Measurements from ENCODE around the gene PDE6G.
"Not testable (repeated sequence)": the region's sequence is repeated elsewhere in the genome, so short reads cannot be mapped to it uniquely, and the experiment has no call there.

The PDE6G gene

GRCh38 chr17:81636505-81637288 lies 19.6 kb downstream of the PDE6G start, which contains the start of the genes NPLOC4 and TSPAN10:
NPLOC4 (minus strand) TSS chr17:81637112; CDS start chr17:81636930, 182 bp downstream.
TSPAN10 (plus strand) TSS chr17:81637196; CDS start chr17:81642413, 5,217 bp downstream.
- H3K9me3 Mint-ChIP-seq, result no peaks in the 10 kb centered on the region

DNA sequence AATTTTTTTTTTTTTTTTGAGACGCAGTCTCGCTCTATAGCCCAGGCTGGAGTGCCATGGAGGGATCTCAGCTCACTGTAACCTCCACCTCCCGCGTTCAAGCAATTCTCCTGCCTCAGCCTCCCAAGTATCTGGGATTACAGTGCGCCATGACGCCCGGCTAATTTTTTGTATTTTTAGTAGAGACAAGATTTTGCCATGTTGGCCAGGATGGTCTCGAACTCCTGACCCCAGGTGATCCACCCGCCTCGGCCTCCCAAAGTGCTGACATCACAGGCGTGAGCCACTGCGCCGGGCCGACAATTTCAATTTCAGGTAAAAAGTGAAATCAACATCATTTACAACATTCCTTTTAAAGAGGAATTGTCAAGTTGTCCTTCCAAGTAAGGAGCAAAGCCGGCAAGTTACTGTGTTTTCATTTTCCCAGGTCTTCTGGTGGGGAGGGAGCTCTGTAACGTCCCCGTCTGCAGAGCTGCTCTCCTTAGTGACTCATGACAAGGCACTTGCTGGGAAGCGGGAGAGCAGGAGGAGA lies 20.3 kb downstream of the PDE6G start:
- peaks cover 12% of the 10 kb centered on the region for H3K4me1 Mint-ChIP-seq
- peak overlapping the region; percentile 98 for H3K27ac Mint-ChIP-seq
- DNase-seq (ENCODE audit: low spot score in 2 of 2) (no peak), ATAC-seq (peak; percentile 41)
- H3K9me3 Mint-ChIP-seq, result no peaks in the 10 kb centered on the region
- peak overlapping the region; percentile 96 for H3K4me3 Mint-ChIP-seq
- peaks cover 50% of the 10 kb centered on the region for H3K36me3 Mint-ChIP-seq

More at GRCh38 chr17:81636505-81637288, 19.6 kb downstream of the PDE6G start, which contains the start of the genes NPLOC4 and TSPAN10:
- peak within 1 kb of the TSS; percentile 96 for H3K4me3 Mint-ChIP-seq
- DNase-seq (ENCODE audit: low spot score in 2 of 2), result peak; percentile 90 to 94
- H3K4me1 Mint-ChIP-seq, result peaks cover 12% of the 10 kb centered on the region
- ATAC-seq, result peak; percentile 95
- H3K36me3 Mint-ChIP-seq, result peaks cover 45% of the 10 kb centered on the region
- H3K27ac Mint-ChIP-seq, result peak within 1 kb of the TSS; percentile 98

- H3K27ac Mint-ChIP-seq, result peak overlapping the region; percentile 98
- no peaks in the 10 kb centered on the region for H3K9me3 Mint-ChIP-seq
- peaks cover 56% of the 10 kb centered on the region for H3K36me3 Mint-ChIP-seq
- DNase-seq (ENCODE audit: low spot score in 2 of 2) (no peak), ATAC-seq (no peak)
- H3K4me1 Mint-ChIP-seq, result peaks cover 12% of the 10 kb centered on the region
- H3K4me3 Mint-ChIP-seq, result peak overlapping the region; percentile 96
Observed at GRCh38 chr17:81635431-81635830, 20.9 kb downstream of the PDE6G start.

DNA sequence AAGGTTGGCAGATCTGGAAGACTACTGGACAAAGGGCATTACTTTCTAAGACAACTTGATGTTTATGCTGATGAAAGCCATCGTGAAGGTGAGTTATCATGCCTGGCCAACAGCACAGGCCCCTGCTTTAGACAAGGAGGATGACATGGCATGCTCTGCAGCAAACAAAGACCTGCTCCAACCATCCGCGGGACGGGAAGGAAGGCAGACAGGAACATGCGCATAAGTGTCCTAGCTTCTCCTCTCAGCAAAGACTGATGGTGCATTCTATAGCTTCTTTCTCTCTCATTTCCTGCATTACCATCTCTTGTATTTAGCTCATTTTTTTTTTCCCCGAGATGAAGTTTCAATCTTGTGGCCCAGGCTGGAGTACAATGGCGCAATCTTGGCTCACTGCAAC lies 24.9 kb downstream of the PDE6G start:
- ATAC-seq (no peak), DNase-seq (ENCODE audit: low spot score in 2 of 2) (no peak)
- Mint-ChIP-seq H3K27ac (no peak overlapping the region), H3K4me3 (no peak overlapping the region), H3K9me3 (no peaks in the 10 kb centered on the region), H3K36me3 (peaks cover 94% of the 10 kb centered on the region), H3K4me1 (peaks cover 12% of the 10 kb centered on the region)

DNA sequence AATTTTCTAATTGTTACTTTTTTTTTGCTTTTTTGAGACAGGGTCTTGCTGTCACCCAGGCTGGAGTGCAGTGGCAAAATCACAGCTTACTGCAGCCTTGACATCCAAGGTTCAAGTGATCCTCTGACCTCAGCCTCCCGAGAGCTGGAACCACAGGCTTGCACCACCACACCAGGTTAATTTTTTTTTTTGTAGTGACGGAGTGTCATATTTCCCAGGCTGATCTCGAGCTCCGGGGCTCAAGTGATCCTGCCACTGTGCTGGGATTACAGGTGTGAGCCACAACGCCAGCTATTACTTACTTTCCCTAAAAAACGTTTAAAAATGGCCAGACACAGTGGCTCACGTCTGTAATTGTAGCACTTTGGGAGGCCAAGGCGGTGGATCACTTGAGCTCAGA lies 26.1 kb downstream of the PDE6G start:
- DNase-seq (ENCODE audit: low spot score in 2 of 2), result no peak
- Mint-ChIP-seq H3K9me3 (no peaks in the 10 kb centered on the region), H3K4me1 (peaks cover 3% of the 10 kb centered on the region), H3K4me3 (no peak overlapping the region), H3K36me3 (peaks cover 94% of the 10 kb centered on the region), H3K27ac (peak overlapping the region; percentile 26)
- no peak for ATAC-seq

DNA sequence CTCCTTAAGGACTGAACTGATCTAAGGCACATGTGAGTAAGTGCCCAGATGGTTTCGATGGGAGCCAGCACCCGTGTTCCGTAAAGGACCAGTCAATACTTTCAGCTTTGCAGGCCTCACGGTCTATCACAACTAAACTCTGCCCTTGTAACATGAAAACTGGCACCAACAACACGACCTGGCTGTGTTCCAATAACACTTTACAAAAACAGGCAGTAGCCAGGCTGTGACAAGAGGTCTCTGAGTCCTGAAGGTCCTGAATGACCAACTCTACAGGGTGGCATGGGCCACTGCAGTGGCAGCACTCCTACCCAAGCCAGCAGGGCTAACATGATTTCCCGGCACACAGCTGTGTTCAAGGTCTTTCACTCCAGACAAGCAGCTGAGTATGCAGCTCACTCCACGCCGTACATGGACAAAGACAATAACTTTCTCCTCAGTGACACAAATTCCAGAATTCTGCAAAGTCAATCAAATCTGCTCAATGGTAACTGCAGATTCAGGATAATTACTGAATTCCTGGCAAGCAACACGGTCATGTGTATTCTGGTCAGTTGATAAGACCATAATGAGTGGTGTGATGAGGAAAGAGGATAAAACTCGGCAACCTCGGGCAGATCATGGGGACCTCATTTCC lies 34.7 kb downstream of the PDE6G start:
- H3K4me3 Mint-ChIP-seq, result no peak overlapping the region
- H3K4me1 Mint-ChIP-seq, result peaks cover 28% of the 10 kb centered on the region
- peaks cover 88% of the 10 kb centered on the region for H3K36me3 Mint-ChIP-seq
- H3K9me3 Mint-ChIP-seq, result no peaks in the 10 kb centered on the region
- H3K27ac Mint-ChIP-seq, result no peak overlapping the region
- DNase-seq (ENCODE audit: low spot score in 2 of 2) (no peak), ATAC-seq (no peak)

GRCh38 chr17:81618307-81618706 lies 38.0 kb downstream of the PDE6G start:
- not testable (repeated sequence) for H3K4me3 Mint-ChIP-seq; H3K9me3 Mint-ChIP-seq; DNase-seq (ENCODE audit: low spot score in 2 of 2); H3K27ac Mint-ChIP-seq; ATAC-seq
- Mint-ChIP-seq H3K36me3 (peaks cover 88% of the 10 kb centered on the region), H3K4me1 (peaks cover 40% of the 10 kb centered on the region)

- H3K27ac Mint-ChIP-seq, result peak overlapping the region; percentile 17
- ATAC-seq, result no peak
- no peak for DNase-seq (ENCODE audit: low spot score in 2 of 2)
- H3K9me3 Mint-ChIP-seq, result no peaks in the 10 kb centered on the region
- no peak overlapping the region for H3K4me3 Mint-ChIP-seq
- peaks cover 88% of the 10 kb centered on the region for H3K36me3 Mint-ChIP-seq
- H3K4me1 Mint-ChIP-seq, result peaks cover 40% of the 10 kb centered on the region
Observed at GRCh38 chr17:81616877-81617276, 39.5 kb downstream of the PDE6G start.

DNA sequence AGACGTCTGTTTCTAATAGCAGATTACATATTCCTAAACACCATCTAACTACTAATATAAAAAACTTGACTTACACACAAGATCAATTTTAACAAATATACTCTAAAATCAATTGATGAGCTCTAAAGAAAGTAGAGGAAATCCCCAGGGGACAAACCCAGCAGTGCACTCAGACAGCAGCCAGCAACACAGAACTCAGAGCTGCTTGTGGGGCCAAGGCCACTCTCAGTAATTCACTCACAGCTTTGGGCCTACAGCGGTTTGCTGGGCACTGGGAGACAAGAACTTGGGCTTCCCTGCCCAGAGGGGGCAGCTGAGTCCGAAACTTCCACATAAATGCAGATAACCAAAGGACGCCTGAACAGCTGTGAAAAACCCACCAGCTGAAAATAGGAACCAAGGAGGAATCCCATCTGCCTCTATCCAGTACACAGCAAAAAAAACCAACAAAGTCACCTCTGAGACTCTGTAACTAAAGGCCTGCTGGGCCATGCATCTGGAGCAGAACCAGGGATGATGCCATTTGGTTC lies 40.9 kb downstream of the PDE6G start:
- Mint-ChIP-seq H3K4me1 (peaks cover 32% of the 10 kb centered on the region), H3K4me3 (no peak overlapping the region), H3K9me3 (no peaks in the 10 kb centered on the region), H3K36me3 (peaks cover 87% of the 10 kb centered on the region), H3K27ac (peak overlapping the region; percentile 94)
- ATAC-seq (no peak), DNase-seq (ENCODE audit: low spot score in 2 of 2) (no peak)

DNA sequence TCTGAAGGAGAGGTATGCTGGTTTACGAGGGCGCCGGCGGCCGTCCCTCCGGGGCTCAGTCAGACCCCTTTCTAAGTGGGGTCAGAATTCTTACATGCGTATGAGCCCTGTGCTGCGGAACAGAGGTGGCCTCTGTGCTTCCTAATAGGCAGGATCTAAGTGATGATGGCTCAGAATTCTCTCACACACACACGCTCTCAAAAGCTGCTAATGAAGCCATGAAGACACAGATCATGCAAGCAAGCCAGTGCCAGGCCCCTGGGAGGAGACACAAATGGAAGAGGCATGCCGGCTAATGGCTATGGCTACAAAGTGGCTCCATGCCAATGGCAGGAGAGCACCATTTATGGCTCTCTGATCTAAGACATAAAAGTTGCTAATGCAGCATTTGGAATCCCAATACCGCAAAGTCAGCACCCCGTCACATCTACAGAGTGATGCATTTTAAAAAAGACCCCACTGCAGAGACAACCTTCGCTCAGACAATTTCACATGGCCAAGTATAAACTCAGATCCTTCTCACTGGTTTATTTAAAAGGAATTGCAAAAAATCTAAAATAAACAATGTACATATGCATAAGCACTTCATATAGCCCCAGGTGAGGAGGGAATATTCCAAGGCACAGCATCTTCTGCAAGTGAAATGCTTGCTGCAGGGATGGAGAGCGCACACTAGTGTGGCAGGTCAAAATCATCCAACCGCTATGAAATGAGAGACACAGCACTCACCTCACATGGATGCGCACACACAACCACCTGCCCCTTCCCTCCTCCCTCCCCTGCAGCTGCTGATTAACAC lies 44.0 kb downstream of the PDE6G start:
- ATAC-seq (no peak), DNase-seq (ENCODE audit: low spot score in 2 of 2) (no peak)
- peaks cover 99% of the 10 kb centered on the region for H3K36me3 Mint-ChIP-seq
- H3K4me3 Mint-ChIP-seq, result no peak overlapping the region
- no peaks in the 10 kb centered on the region for H3K9me3 Mint-ChIP-seq
- peak overlapping the region; percentile 64 for H3K27ac Mint-ChIP-seq
- H3K4me1 Mint-ChIP-seq, result peaks cover 45% of the 10 kb centered on the region

DNA sequence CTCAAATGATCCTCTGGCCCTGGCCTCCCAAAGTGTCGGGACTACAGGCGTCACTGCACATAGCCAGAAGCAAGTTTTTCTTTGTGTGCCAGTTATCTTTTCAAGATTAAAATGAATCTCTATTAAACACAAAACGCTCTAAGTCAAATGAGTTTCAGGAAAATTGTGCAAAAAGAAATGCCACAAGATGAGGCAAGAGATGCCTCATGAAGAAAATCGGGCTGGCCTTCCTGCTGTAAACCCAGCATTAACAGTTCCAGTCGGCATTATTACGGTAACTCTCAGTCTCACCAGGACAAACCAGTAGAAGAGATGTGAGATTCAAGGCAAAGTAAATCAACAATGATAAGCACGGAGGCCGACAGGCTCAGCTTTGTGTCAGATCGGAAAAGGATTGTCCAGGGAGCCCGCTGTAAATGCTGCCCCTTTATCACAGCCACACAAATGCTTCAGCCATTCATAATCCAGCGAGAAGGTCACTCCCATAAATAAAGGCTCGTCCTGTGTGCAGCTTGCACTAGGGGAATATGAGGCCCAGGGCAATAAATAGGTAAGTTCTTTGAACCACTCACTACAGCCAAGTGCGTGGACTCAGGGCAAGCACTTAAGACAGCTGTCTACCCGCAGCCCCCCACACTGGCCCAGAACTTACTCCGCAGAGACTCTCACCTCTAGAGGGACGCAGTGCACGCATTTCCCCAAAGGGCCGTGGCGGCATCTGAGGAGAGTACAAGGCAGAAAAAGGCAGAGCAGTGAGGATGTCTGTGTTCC lies 46.6 kb downstream of the PDE6G start:
- H3K9me3 Mint-ChIP-seq, result no peaks in the 10 kb centered on the region
- no peak for DNase-seq (ENCODE audit: low spot score in 2 of 2)
- H3K4me1 Mint-ChIP-seq, result peaks cover 25% of the 10 kb centered on the region
- ATAC-seq, result no peak
- H3K36me3 Mint-ChIP-seq, result peaks cover 99% of the 10 kb centered on the region
- no peak overlapping the region for H3K27ac Mint-ChIP-seq
- no peak overlapping the region for H3K4me3 Mint-ChIP-seq

- peaks cover 99% of the 10 kb centered on the region for H3K36me3 Mint-ChIP-seq
- DNase-seq (ENCODE audit: low spot score in 2 of 2) (no peak), ATAC-seq (no peak)
- H3K9me3 Mint-ChIP-seq, result no peaks in the 10 kb centered on the region
- H3K4me1 Mint-ChIP-seq, result peaks cover 14% of the 10 kb centered on the region
- peak overlapping the region; percentile 69 for H3K27ac Mint-ChIP-seq
- no peak overlapping the region for H3K4me3 Mint-ChIP-seq
Observed at GRCh38 chr17:81608605-81609004, 47.7 kb downstream of the PDE6G start.

DNA sequence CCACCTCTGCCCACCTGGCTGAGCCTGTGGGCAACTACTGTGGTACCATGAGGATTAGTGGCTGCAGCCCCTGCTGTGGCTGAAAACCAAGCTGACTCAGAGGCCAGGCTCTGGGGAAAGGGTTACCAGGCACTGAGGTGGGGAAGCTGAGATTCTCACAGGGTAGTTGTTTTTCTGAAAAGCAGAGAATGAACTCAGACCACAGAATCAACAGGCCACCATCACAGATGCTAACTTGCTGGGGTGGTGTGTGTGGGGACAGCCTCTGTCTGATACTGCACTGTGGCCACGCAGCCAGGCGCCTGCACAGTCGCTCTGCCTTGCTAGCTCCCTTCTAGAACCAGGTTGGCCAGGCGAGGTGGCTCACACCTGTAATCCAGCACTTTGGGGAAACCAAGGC lies 48.3 kb downstream of the PDE6G start:
- DNase-seq (ENCODE audit: low spot score in 2 of 2) (peak; percentile 5 to 51), ATAC-seq (peak; percentile 92)
- H3K27ac Mint-ChIP-seq, result peak overlapping the region; percentile 69
- no peaks in the 10 kb centered on the region for H3K9me3 Mint-ChIP-seq
- peaks cover 99% of the 10 kb centered on the region for H3K36me3 Mint-ChIP-seq
- H3K4me1 Mint-ChIP-seq, result peaks cover 13% of the 10 kb centered on the region
- no peak overlapping the region for H3K4me3 Mint-ChIP-seq

- peak; percentile 73 for ATAC-seq
- peak overlapping the region; percentile 69 for H3K27ac Mint-ChIP-seq
- peaks cover 99% of the 10 kb centered on the region for H3K36me3 Mint-ChIP-seq
- no peak for DNase-seq (ENCODE audit: low spot score in 2 of 2)
- H3K4me3 Mint-ChIP-seq, result no peak overlapping the region
- no peaks in the 10 kb centered on the region for H3K9me3 Mint-ChIP-seq
- H3K4me1 Mint-ChIP-seq, result peaks cover 13% of the 10 kb centered on the region
Observed at GRCh38 chr17:81607431-81607830, 48.9 kb downstream of the PDE6G start.
